Right lobe of liver (tissue), 4 donors: ENCODE measurements around the gene DRD3.

Source experiments
- POLR2A ChIP-seq: fragments of 450-650 bp; IDR thresholded peaks from one replicate; pipeline ENCODE4 v1.6.1; 2017; ENCODE audit warnings: antibody characterized with exemption, mild to moderate bottlenecking
- TF ChIP-seq, protein P1 (sequence below), 4 donors: fragments of 200-600 bp in 3 of 4; fragments of 450-650 bp in 1 of 4; IDR thresholded peaks; one replicate each; pipeline versions ENCODE4 v1.5.1 to v1.8.0; 2016 to 2022; ENCODE audit warnings: antibody characterized with exemption in 4 of 4, mild to moderate bottlenecking in 2 of 4
- donor health status: DM: no; HTN: no; CAD: no.
- donor health status: DM: no; HTN: no; CAD: no.
- donor health status: DM: no; HTN: yes; CAD: no.

DNA sequence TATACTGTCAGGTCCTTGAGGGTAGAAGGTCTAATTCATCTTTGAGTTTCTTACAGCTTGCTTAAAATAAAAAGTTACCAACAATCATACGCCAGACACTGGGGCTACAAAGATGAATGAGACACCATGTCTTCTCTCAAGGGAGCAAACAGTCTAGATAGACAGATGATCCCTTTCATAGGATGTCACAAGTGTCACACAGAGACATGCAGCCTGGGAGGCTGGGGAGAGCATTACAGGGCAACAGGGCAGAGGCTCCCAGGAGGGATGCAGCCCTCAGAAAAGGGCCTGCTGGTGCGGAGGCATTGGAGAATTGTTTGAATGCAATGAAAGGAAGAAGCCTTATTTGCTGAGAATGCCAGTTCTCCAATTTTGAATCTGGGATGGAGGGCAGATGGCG is 39.0 kb downstream of the DRD3 start:
- TF ChIP-seq, protein P1, sequence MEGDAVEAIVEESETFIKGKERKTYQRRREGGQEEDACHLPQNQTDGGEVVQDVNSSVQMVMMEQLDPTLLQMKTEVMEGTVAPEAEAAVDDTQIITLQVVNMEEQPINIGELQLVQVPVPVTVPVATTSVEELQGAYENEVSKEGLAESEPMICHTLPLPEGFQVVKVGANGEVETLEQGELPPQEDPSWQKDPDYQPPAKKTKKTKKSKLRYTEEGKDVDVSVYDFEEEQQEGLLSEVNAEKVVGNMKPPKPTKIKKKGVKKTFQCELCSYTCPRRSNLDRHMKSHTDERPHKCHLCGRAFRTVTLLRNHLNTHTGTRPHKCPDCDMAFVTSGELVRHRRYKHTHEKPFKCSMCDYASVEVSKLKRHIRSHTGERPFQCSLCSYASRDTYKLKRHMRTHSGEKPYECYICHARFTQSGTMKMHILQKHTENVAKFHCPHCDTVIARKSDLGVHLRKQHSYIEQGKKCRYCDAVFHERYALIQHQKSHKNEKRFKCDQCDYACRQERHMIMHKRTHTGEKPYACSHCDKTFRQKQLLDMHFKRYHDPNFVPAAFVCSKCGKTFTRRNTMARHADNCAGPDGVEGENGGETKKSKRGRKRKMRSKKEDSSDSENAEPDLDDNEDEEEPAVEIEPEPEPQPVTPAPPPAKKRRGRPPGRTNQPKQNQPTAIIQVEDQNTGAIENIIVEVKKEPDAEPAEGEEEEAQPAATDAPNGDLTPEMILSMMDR (IDR thresholded peaks at IDR 0.05), result no peak
- no peak for TF ChIP-seq POLR2A
